Activated CD4-positive, CD25-positive, alpha-beta regulatory T cell (primary cell): ENCODE measurements around the gene XIRP2.
"Not testable (repeated sequence)": the region's sequence is repeated elsewhere in the genome, so short reads cannot be mapped to it uniquely, and the experiment has no call there.

Experiments used
- DNase-seq, 4 experiments: peaks; one replicate each; lab custom pipeline; 2025; lab: John Stamatoyannopoulos, UW

Gene XIRP2

DNA sequence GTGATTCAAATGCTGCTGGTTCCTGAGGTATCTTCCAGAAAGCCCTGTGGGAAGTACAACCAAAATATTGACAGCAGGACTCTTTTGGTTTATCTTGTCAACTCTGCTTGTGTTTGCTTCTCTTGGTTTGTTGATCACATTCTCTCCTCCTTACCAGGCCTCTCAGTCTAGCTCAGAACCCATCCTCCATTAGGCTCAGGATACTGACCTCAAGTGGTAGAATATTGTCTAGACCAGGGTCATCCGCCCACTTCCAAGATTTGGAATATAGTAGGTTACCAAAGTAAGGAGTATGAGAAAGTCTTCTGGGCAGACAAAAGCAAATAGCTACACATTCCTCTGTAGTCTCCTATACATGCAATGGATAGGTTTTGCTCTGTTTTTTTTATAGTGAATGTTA lies 56.6 kb downstream of the XIRP2 start:
- no peak for DNase-seq

- no peak for DNase-seq
These were observed 69.4 kb downstream of the XIRP2 start for GRCh38 chr2:166957686-166958085.

- DNase-seq = no peak
These were observed 70.8 kb downstream of the XIRP2 start for GRCh38 chr2:166958986-166959481.

DNA sequence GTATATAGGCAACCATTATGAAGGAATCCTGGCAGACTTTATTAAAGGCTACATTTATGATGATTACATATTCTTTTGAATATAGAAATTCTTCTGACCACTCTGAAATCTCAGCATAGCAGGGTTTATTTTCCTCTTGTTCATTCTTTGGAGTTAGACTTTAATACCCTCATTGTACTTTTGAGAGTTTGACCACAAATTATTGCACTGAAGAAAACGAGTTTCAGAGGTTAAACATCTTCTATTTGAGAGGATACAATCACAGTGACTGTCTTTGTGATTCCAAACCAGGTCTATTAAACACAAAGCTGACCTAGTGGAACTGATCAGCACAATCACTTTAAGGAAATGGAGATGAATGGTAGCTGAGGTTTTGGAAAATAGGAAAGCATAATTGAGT lies 71.3 kb downstream of the XIRP2 start:
- no peak for DNase-seq

- no peak for DNase-seq
These were observed 72.5 kb downstream of the XIRP2 start for GRCh38 chr2:166960702-166961270.

DNA sequence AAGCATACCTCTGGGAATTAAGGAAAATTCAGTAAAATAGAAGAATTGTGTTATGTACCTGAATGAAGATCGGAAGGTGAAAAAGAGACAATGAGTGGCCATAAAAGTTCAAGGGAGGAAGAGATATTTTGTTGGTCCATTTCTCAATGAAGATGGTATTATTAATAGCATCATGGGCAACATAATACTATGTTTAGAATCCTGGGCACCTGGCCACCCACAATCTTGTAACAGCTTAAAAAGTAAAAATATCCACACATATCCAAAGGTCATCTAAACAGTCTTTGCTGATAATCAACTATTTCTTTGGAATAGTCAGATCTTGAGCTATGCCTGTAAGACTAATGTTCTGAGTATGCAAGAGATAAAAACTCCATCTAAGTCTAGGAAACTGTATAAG lies 73.7 kb downstream of the XIRP2 start:
- DNase-seq = no peak

- DNase-seq = no peak
These were observed 81.2 kb downstream of the XIRP2 start for GRCh38 chr2:166969486-166969885.

DNA sequence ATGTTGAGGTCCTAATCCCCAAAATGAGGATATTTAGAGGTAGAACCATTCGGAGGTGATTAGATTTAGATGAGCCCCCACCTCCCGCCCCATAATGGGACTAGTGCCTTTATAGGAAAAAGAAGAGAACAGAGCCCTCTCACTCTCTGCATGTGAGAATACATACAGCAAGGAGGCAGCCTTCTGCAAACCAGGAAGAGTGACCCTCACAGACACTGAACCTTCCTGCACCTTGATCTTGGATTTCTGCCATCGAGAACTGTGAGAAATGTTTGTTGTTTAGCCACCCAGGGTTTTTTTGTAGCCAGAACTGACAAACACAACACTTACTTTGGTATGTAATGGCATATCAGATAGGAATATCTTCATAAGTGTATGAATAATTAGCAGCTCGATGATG lies 83.7 kb downstream of the XIRP2 start:
- DNase-seq = no peak

GRCh38 chr2:166972418-166972817 lies 84.1 kb downstream of the XIRP2 start:
- no peak for DNase-seq

- no peak for DNase-seq
These were observed 95.9 kb downstream of the XIRP2 start for GRCh38 chr2:166984188-166984587.

- DNase-seq = no peak
These were observed 96.5 kb downstream of the XIRP2 start for GRCh38 chr2:166984797-166985196.

DNA sequence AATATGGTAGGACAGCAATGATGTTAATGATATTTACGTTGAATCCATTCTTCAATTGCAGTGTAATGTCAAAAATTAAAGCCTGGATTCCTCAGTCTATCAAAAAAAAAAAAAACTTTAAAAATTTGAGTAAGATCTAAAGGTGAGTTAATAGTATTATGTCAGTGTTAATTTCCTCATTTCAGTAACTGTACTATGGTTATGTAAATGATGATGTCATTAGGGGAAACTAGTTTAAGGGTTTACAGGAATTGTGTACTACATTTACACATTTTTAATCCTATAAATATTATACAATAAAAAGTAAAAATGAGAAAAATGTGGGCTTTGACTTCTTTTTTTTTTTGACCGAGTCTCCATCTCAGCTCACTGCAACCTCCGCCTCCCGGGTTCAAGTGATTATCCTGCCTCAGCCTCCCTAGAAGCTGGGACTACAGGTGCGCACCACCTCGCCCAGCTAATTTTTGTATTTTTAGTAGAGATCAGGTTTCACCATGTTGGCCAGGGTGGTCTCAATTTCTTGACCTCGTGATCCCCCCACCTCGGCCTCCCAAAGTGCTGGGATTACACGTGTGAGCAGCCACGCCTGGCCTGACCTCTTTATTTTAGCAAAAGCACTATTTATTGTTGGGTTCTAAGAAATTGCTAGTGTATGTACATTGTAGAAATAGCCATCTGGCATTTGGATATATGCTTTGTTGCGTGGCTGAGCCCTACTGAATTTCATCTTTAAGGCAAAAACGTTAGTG lies 106.5 kb downstream of the XIRP2 start:
- DNase-seq = no peak

GRCh38 chr2:166996465-166996864 lies 108.2 kb downstream of the XIRP2 start:
- DNase-seq = no peak

GRCh38 chr2:167001165-167001564 lies 112.9 kb downstream of the XIRP2 start:
- DNase-seq = no peak

DNA sequence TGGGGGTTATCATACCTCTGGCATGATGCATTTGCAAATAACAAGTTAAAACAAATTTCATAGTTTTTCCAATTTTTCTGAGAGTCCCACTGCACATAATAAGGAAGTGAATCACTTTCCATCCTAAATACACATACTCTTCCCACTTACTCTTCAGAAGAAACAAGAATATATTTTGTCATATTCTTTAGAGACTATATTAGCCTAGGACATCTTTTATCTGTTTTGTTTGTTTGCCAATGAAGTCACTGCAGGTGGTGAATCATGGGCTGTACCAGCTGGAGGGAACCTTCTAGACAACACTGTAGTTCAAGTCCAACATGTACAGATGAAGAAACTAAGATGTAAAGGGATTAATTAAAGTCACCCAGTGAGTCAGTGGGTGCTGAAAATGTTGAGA lies 116.8 kb downstream of the XIRP2 start:
- no peak for DNase-seq

- no peak for DNase-seq
These were observed 124.9 kb downstream of the XIRP2 start for GRCh38 chr2:167013227-167013626.

GRCh38 chr2:167015806-167016205 lies 127.5 kb downstream of the XIRP2 start:
- no peak for DNase-seq

DNA sequence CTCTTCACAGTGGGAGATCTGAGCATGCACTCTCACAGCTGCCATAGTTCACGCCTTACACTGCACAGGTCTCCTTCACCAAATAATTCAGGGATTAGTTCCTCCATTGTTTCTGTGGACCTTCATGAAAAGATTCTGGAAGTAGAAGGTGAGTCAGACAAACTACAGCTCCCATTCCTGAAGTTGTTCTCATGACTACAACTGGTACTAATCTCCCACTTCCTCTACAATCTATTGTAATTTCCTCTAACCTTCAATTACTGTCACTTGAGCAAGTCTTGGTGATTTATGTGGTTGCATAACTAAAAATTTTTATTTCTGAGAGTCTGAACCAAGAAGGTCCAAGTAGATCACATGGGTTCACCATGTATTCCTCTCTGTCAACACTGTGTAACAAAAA lies 128.7 kb downstream of the XIRP2 start:
- DNase-seq = no peak

DNA sequence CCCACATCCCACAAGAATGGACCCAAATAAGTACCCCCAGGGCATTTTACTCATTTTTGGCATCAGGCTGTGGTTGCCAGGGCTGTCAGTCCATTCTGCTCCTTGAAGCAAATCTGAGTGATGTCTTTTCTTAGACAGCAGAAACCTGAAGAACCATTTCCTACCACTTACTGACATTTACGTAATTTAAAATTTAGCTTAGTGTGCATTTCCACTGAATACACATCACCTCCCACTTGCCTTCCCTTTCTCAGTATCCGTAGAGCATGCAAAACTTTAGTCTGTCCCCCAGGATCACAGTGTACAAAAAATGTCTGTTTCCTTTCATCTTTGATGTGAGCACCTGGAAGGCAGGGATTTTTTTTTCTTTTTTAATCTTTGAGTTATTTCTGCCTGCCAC lies 130.3 kb downstream of the XIRP2 start:
- DNase-seq = no peak

DNA sequence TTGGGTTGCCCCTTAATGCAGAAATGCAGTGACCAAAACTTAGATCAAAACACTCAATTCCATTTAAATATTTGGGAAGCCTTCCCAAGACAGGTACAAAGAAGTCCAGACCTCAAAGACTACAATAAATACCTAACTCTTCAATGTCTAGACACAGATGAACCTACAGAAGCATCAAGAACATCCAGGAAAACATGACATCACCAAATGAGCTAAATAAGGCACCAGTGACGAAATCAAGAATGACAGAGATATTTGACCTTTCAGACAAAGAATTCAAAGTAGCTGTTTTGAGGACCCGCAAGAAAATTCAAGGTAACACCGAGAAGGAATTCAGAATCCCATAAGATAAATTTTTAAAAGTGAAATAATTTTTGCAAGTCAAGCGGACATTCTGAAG lies 140.2 kb downstream of the XIRP2 start:
- no peak for DNase-seq

GRCh38 chr2:167034976-167035375 lies 146.7 kb downstream of the XIRP2 start:
- not testable (repeated sequence) for DNase-seq

- no peak for DNase-seq
These were observed 160.5 kb downstream of the XIRP2 start for GRCh38 chr2:167048829-167049228.

- no peak for DNase-seq
These were observed 161.4 kb downstream of the XIRP2 start for GRCh38 chr2:167049659-167050058.

DNA sequence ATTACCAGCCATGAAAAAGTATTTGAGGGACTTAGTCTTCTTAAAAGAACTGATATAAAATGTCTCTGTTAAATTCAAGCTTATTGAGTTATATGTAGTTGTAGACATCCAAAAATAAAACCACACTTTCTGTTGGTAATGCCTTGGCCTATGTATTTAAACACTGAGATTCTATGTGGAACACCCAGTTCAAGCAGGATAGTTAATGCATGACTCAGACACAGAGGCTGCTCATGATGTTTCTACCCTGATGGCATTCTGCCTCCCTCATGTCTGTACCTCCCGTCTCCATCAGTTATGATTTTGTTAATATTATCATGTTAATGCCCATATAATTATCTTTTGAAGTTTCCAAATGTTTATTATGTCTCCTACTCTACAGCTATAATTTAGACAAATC lies 164.5 kb downstream of the XIRP2 start:
- no peak for DNase-seq
